HG02981 (cell line): ENCODE data around the gene TNRC6B.
"Not testable (repeated sequence)": the region's sequence is repeated elsewhere in the genome, so short reads cannot be mapped to it uniquely, and the experiment has no call there.

Source experiments
- ATAC-seq: cut with Tn5 transposase; IDR thresholded peaks from one replicate; pipeline ENCODE4 v1.9.1; 2021; ENCODE audit warnings: mild to moderate bottlenecking, moderate library complexity; ENCODE audit not compliant: unreplicated experiment

TNRC6B gene

DNA sequence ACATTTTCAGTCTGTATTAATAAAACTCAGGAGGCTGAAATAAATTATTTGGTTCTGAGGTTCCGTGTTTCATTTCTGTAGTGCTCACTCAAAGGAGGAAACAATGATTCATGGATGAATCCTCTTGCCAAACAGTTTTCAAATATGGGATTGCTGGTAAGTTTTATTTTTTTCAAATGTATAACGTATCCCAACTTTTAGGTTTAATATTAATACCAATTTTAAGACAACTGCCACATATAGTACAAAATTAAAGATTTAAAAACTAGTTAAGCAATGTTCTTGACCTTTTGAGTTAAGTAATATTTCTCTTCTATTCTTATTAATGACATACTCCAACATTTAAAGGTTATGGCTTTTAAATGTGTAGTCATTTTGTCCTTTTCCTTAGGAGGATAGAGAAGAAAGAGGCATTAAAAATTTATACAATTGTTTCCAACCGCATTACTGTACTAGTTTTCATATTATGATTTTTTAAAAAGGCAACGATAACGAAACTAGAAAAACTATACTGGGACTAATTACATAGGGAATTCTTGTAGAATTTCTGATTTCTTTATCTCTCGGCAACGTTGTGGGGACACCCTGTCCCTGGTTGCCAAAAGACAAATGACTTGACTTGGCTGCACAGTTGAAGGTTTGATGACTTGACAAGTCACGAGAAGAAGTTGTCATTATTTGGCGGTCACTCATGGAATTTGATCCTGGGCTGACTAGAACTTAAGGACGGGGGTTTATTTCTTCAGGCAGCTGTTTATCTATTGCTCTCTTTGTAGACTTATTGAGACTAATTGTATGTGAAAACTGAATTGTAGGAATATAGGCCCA, 99.5 kb downstream of the TNRC6B start:
- no peak for ATAC-seq

GRCh38 chr22:40279017-40279416, 101.3 kb downstream of the TNRC6B start:
- no peak for ATAC-seq

DNA sequence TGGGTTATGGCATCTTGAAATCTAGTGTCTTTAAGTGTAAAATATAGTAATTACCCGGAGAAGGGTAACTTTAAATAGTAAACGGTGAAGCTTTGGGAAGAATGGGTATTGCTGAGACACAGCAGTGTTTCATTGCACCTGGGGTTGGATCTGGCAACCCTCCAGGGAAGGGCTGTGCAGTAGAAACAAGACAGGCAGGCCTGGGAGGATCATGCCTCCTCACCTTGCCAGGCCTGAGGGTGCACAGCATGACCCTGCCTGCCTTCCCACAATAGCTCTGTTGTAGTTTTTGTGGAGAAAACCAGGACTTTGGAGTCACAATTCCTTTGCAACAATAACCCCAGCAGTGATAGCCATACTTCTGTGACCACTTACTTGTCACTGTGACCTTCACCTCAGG, 104.0 kb downstream of the TNRC6B start:
- ATAC-seq = no peak

GRCh38 chr22:40285513-40285912, 107.8 kb downstream of the TNRC6B start:
- no peak for ATAC-seq

- no peak for ATAC-seq
Measured at GRCh38 chr22:40289991-40290459, 112.3 kb downstream of the TNRC6B start.

GRCh38 chr22:40290516-40290915, 112.8 kb downstream of the TNRC6B start:
- no peak for ATAC-seq

- ATAC-seq = no peak
Measured at GRCh38 chr22:40294696-40295095, 117.0 kb downstream of the TNRC6B start.

DNA sequence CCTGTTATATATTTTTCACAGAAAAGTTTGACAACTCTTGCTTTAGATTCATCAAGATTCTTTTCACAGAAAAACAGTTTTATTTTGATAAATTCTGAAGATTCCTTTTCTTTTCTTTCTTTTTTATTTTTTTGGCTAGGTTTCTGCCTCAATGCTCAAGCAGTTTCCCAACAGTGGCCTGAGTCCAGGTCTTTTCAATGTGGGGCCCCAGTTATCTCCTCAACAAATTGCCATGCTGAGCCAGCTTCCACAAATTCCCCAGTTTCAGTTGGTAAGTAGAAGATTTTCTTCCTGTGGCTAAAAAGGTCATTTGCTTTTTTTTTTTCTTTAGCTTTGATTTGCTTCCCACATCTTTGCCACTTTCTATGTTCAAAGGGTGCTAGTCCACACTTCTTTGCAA, 122.6 kb downstream of the TNRC6B start:
- ATAC-seq = no peak

GRCh38 chr22:40300884-40301672, 123.4 kb downstream of the TNRC6B start:
- peak; percentile 88 for ATAC-seq

- ATAC-seq = no peak
Measured at GRCh38 chr22:40302149-40302548, 124.4 kb downstream of the TNRC6B start.

DNA sequence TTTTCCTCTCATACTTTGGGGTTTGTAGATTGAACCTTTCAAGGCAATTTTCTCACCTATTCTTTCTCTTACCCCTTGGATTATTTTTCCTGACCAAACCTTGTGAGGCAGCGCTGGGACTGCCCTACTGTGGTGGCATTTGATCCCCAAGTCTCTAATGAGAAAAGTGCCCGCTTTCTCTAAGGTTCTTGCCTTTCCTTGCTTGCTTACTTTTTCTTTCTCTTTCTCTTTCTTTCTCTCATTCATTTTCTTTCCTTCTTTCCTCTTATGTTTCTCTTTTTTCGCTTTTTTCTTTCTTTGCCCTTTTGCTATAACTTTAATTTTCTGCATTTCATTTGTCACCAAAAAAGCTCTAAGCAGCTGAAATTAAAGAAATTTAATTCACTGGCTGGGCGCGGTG, 127.9 kb downstream of the TNRC6B start:
- ATAC-seq = no peak

DNA sequence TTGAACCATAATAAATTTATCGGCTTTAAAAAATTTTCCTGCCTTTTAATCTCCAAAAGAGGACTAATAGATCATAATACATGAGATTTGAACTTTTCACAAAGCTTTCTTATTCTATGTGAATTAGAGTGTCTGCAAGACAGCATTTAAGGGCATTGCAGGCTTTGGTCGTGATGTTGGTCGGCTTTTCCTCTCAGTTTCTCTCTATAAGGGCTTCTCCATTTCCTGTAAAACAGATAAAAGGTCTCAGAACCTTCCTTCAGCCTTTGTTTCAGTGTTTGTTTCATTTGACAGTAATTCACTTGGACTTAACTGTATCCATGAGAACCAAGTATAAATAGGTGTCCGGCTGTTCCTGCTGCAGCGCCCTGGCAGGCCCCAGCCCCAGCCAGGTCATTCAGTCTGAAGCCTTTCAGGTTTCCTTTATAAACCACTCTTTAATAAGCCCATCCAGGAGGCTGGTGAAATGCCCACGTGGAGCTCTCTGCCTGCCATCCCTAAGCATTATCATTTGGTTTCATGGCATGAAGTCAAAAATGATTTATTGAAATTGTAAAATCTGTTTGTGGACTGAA, 131.4 kb downstream of the TNRC6B start:
- no peak for ATAC-seq

DNA sequence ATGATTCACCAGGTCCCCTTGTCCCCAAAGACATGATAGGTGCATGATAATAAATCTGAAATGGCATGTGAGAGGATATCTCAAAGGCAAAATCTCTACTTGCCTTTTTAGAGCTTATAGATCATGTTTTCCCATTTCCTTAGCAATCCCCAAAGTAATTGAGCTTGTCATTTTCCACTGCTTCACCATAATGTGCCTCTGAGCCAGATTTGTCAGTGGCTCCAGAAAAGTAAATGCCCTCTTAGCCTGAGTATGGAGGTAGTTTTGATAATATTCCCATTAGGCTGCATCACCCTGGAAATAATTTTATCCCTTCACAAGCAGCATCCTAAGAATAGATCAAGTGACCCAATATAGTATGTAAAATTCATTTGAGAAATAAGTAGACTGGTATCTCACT, 131.9 kb downstream of the TNRC6B start:
- no peak for ATAC-seq

GRCh38 chr22:40310081-40310767, 132.5 kb downstream of the TNRC6B start:
- ATAC-seq = no peak

DNA sequence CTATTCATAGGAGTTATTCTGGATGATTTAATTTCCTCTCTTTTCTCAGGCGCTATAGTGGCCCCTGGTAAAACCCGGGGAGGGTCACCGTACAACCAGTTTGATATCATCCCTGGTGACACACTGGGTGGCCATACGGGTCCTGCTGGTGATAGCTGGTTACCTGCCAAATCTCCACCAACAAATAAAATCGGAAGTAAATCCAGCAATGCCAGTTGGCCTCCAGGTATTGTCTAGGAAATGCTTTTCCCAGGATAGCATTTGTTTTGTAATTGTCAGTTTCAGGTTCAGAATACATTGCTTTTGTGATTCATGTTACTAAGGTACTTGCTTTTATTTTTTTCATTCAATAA, 133.0 kb downstream of the TNRC6B start:
- ATAC-seq = no peak

- not testable (repeated sequence) for ATAC-seq
Measured at GRCh38 chr22:40311646-40312045, 133.9 kb downstream of the TNRC6B start.

DNA sequence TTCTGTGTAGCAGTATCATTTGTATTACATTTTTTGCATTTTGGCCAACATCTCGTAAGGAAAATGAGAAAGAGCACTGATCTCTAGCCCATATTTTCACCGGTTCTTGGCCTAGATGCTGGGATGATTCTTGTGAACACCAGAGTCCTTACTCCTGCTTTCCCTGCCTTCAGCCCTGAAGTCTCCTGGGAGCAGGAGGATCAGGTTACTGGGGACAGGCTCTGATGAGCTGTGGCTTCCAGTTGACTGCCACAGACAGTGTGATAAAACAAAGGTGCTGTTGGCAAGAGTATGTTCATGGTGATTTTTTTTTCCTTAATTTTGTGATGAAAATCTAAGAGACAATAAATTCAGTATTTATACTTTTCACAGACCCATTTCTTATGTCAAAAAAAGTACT, 134.3 kb downstream of the TNRC6B start:
- ATAC-seq = no peak

- ATAC-seq = no peak
Measured at GRCh38 chr22:40313007-40313406, 135.3 kb downstream of the TNRC6B start.

DNA sequence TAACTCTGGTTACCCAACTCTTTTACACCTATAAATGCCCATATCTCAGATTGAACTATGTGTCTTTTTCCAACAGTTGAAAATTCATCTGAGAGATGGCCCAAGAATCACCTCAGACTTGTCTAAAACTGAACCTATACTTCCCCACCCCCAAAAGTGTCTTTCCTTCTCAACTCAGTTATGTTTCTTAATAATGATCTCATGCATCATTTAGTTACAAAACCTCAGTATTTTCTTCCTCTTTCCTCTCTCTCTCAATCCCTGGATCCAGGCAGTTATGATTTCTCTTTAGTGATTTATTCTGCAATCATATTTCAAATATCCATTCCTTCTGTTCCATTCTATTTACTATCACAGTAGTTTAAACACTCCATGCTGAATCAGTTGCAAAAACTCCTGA, 136.3 kb downstream of the TNRC6B start:
- no peak for ATAC-seq

DNA sequence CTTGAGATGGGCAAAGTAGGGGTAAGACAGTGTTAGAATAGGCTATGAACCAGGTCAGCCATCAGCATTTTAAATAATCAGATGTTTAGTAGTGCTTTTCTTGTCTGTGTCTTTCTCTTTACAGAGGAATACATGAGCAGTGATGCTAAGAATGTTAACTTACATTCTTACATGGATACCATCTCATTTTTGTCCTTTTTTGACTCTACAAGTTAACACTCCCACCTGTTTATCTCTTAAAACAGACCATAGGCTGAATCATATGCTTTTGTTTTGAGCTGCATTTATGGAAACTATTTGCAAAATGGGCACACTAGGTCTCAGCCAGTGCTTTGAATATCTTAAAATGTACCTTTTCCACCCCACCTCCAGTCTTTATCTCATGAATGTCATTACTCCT, 143.0 kb downstream of the TNRC6B start:
- no peak for ATAC-seq

GRCh38 chr22:40322021-40322420, 144.3 kb downstream of the TNRC6B start:
- ATAC-seq = no peak
